ENCODE measurements around the gene SEMA4D.

Gene SEMA4D

DNA sequence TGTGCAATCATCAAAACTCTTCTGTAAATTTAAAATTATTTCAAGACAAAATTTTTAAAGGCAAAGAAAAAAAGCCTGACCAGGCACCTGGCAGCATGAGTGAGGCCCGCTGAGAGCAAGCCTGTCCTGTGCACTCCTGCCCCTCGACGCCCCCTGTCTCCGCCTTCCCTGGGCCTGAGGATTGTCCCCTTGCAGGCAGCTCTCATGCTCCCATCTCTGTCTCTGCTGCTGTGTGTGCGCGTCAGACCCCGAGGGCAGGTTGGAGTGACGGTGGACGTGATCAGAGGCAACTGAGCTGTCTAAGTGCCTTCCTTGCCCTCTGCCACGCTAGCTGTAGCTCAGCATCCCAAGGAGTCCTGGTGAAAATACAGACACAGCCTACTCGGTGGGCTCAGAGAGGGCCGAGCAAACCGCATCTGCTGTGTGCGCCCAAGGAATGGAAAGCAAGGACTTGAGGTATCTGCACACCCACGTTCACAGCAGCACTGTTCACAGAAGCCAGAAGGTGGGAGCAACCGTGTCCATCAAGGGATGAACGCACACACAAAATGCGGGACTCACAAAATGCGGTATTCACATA lies 114.1 kb downstream of the SEMA4D start:
- Mint-ChIP-seq H3K27ac (no peak overlapping the region), H3K4me1 (peaks cover 50% of the 10 kb centered on the region), H3K36me3 (ENCODE audit: low read depth) (peaks cover 44% of the 10 kb centered on the region), H3K4me3 (no peak overlapping the region), H3K27me3 (ENCODE audit: low read depth, poor library complexity) (peaks cover 7% of the 10 kb centered on the region), H3K9me3 (no peaks in the 10 kb centered on the region)
- TF ChIP-seq, protein P1, sequence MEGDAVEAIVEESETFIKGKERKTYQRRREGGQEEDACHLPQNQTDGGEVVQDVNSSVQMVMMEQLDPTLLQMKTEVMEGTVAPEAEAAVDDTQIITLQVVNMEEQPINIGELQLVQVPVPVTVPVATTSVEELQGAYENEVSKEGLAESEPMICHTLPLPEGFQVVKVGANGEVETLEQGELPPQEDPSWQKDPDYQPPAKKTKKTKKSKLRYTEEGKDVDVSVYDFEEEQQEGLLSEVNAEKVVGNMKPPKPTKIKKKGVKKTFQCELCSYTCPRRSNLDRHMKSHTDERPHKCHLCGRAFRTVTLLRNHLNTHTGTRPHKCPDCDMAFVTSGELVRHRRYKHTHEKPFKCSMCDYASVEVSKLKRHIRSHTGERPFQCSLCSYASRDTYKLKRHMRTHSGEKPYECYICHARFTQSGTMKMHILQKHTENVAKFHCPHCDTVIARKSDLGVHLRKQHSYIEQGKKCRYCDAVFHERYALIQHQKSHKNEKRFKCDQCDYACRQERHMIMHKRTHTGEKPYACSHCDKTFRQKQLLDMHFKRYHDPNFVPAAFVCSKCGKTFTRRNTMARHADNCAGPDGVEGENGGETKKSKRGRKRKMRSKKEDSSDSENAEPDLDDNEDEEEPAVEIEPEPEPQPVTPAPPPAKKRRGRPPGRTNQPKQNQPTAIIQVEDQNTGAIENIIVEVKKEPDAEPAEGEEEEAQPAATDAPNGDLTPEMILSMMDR (IDR thresholded peaks at IDR 0.05): no peak
- DNase-seq: no peak

DNA sequence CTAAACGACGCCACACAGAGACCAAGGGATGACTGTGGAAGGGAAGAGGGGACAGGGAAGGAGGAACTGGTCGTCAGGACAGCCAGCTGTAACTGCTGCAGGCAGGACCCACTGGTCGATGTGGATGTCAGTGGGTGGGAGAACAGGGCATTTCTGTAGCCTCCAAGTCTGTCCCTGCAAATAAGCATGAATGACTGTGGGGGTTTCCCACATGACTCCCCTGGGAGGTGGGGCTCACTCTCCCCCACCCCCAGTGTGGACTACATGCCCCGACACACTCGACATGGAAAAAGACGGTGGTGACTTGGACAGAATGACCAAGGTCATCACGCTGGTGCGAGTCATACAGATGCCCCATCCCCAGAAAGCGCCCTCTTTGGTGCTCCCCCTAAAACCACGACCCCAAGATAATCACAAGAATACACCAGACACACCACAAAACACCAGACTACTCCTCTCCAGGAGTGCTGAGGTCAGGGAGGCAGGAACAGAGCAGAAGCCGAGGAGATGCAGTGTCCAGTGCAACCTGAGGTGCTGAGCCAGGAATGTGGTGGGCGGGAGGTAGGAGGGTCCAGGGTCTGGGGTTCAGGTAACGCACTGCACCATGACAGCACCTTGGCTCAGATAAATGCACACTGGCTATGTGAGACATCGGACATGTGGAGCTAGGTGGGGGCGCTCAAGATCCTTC lies 114.7 kb downstream of the SEMA4D start:
- H3K27ac Mint-ChIP-seq: peak overlapping the region; percentile 77
- TF ChIP-seq, protein P1 (IDR thresholded peaks at IDR 0.05): no peak
- peaks cover 50% of the 10 kb centered on the region for H3K4me1 Mint-ChIP-seq

DNA sequence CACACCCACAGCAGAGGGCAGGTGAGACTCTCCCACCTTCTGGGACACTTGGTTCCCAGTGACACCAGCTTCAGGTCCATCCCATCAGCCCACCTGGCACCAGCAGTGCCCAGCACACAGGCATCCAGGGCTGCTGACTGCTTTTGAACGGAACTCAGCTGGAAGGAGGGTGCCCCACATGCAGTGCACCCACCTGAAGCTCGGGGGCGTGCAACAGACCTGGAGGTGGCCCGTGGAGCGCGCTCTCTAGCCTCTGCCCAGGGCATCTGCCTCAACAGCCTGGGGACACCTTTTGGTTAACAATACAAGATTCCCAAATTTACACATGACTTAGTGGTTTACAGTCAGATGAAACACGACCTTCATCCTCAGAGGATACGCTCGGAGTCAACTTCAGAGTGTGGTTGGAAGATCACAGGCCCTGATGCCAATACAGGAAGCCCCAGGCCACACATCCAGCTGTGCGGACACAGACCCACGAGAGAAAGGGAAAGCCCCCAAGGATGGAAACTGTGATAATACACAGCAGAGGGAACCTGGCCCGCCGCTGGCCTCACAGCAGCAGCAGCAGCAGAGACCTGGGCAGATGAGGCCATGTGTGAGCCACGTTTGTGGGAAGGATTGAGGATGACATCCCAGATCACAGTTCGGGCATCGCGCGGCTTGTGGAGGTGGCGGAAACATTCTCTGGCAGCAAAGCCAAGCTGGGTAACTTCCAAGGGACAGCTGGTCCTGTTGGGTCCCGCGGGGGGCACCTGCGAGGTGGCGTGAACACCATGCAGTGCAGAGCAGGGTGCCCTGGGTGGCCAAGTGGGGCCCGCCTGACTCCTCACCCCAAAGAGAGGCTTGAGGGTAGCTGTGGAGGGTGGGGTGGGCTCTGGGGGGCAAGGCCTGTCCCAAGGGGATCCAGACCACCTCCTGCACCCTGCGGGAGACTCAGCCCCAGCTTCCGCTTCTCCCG lies 115.6 kb downstream of the SEMA4D start:
- H3K4me1 Mint-ChIP-seq: peaks cover 54% of the 10 kb centered on the region
- no peaks in the 10 kb centered on the region for H3K9me3 Mint-ChIP-seq
- H3K27me3 Mint-ChIP-seq (ENCODE audit: low read depth, poor library complexity): peaks cover 7% of the 10 kb centered on the region
- H3K36me3 Mint-ChIP-seq (ENCODE audit: low read depth): peaks cover 53% of the 10 kb centered on the region
- TF ChIP-seq, protein P1 (IDR thresholded peaks at IDR 0.05): no peak
- no peak overlapping the region for H3K27ac Mint-ChIP-seq
- no peak overlapping the region for H3K4me3 Mint-ChIP-seq
- DNase-seq: no peak

More for the DNA sequence above, 114.7 kb downstream of the SEMA4D start:
- H3K9me3 Mint-ChIP-seq: no peaks in the 10 kb centered on the region
- no peak for DNase-seq
- peaks cover 50% of the 10 kb centered on the region for H3K36me3 Mint-ChIP-seq (ENCODE audit: low read depth)
- no peak overlapping the region for H3K4me3 Mint-ChIP-seq
- peaks cover 7% of the 10 kb centered on the region for H3K27me3 Mint-ChIP-seq (ENCODE audit: low read depth, poor library complexity)

DNA sequence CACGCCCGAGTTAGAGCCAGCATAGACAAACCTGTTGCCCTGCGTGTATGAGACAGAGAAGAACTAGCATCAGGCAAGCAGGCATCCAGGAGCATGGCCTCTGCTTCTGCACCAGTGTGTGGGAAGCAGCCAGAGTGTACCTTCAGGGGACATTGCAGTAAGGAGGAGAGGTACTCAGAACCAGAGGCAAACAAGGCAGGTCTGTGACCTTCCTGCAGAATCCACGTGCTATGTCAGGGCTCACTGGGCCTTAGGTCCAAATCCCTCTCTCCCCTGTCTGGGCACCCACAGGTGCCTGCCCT lies 116.7 kb downstream of the SEMA4D start:
- H3K4me1 Mint-ChIP-seq: peaks cover 63% of the 10 kb centered on the region
- H3K4me3 Mint-ChIP-seq: no peak overlapping the region
- no peaks in the 10 kb centered on the region for H3K9me3 Mint-ChIP-seq
- peak overlapping the region; percentile 15 for H3K27ac Mint-ChIP-seq
- H3K27me3 Mint-ChIP-seq (ENCODE audit: low read depth, poor library complexity): peaks cover 7% of the 10 kb centered on the region
- no peak for DNase-seq
- TF ChIP-seq, protein P1 (IDR thresholded peaks at IDR 0.05): no peak
- peaks cover 57% of the 10 kb centered on the region for H3K36me3 Mint-ChIP-seq (ENCODE audit: low read depth)

DNA sequence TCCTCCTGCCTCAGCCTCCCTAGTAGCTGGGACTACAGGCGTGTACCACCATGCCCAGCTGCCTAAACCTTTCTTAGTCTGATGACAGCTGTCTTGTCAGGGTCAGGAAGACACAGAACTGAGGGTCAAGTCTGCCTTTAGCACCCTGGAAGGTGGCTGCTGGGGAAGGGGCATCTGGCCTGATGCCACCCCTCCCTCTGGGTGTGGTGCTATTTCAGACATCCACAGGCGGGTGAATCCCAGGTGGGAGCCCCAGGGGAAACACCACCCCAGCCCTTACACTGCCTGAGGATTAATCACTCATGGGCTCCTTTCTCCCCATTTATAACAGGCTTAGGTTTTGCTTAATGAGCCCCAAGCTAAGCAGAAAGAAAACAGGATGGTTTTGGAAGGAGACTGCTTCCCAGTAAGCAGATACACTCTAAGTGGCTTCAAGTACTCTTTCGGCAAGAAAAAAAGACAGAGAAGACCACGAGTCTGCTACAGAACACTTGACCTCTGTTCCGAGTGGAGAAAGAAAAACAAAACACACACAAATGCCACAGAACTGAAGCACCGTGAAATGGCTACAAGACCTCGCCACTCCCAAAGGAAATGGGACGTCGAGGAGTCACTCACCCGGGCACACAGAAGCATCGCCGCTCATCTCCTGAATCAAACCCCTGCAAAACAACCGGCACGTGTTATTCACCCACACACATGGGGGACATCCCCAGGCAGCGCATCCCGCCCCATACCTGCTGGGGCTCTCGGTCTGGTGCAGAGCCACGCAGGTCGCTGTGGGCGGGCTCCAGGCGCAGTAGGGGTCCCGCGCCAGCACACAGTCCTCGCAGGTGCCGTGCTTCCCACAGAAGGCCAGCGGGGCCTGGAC lies 117.2 kb downstream of the SEMA4D start:
- Mint-ChIP-seq H3K27me3 (ENCODE audit: low read depth, poor library complexity) (peaks cover 7% of the 10 kb centered on the region), H3K27ac (peak overlapping the region; percentile 69), H3K4me1 (peaks cover 67% of the 10 kb centered on the region), H3K9me3 (no peaks in the 10 kb centered on the region), H3K36me3 (ENCODE audit: low read depth) (peaks cover 52% of the 10 kb centered on the region), H3K4me3 (no peak overlapping the region)
- DNase-seq: no peak
- TF ChIP-seq, protein P1 (IDR thresholded peaks at IDR 0.05): no peak

Data from nephron progenitor cell (in vitro differentiated cells).